ENCODE measurements around the gene PTPRN2. TPM values are rescaled to one million over a fixed set of nuclear protein-coding genes. Genes with fewer than 3 reads are reported as not detected.
"Not testable (repeated sequence)": the region's sequence is repeated elsewhere in the genome, so short reads cannot be mapped to it uniquely, and the experiment has no call there.

The PTPRN2 gene
- total RNA-seq, 1 experiment from 2014 or later = 0.11 TPM

DNA sequence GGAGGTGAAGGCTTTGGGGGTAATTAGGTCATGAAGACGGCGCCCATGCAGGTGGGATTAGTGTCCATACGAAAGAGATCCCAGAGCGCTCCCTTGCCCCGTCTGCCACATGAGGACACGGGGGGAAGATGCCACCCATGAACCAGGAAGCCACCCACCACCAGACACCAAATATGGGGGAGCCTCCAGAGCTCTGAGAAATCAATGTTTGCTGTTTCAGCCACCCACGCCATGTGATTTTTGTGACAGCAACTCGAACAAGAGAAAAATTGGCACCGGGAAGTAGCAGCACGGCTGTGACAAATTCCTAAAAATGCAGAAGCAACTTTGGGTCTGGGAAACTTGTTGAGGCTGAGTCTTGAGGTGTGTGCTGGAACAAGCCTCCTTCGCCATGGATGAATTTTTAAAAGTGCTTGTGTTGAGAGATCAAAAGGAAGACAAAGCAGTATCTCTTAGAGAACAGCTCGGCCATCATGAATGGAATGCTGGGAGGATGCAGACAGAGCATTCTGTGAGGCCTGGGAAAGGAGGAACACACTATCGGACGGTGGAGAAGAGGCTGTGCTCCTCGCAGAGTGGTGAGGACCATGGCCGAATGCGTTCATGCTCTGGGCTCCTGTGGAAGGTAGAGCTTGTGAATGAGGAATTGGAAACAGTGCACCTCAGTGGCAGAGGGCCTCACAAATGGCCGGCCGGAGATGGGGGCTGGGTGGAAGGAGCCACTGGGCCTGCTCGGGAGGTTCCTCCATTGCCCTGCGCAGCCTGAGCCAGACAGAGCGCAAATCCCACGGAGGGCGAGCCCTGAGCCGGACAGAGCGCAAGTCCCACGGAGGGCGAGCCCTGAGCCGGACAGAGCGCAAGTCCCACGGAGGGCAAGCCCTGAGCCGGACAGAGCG, 277.5 kb downstream of the PTPRN2 start:
- CTCF ChIA-PET = no interaction called here
- no peak for TF ChIP-seq EZH2 (IDR thresholded peaks at IDR 0.05; ENCODE audit: borderline replicate concordance, low read depth, low read length, poor library complexity, severe bottlenecking)
- TF ChIP-seq, protein P1, sequence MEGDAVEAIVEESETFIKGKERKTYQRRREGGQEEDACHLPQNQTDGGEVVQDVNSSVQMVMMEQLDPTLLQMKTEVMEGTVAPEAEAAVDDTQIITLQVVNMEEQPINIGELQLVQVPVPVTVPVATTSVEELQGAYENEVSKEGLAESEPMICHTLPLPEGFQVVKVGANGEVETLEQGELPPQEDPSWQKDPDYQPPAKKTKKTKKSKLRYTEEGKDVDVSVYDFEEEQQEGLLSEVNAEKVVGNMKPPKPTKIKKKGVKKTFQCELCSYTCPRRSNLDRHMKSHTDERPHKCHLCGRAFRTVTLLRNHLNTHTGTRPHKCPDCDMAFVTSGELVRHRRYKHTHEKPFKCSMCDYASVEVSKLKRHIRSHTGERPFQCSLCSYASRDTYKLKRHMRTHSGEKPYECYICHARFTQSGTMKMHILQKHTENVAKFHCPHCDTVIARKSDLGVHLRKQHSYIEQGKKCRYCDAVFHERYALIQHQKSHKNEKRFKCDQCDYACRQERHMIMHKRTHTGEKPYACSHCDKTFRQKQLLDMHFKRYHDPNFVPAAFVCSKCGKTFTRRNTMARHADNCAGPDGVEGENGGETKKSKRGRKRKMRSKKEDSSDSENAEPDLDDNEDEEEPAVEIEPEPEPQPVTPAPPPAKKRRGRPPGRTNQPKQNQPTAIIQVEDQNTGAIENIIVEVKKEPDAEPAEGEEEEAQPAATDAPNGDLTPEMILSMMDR (conservative IDR thresholded peaks at IDR 0.05; ENCODE audit: low read depth, low read length) = no peak
- no peak overlapping the region for H3K27ac ChIP-seq (ENCODE audit: low read depth, low read length, poor library complexity, severe bottlenecking)
- intact Hi-C loops (cut with micrococcal nuclease; ENCODE audit: unreplicated experiment) = no loop called here
- DNase-seq (ENCODE audit: low spot score) = no peak
- H3K4me3 ChIP-seq (ENCODE audit: low read depth, low read length, poor library complexity, severe bottlenecking) = no peak overlapping the region
- peaks cover 38% of the 10 kb centered on the region for H3K9me3 ChIP-seq (ENCODE audit: low read depth, low read length, poor library complexity, severe bottlenecking)
- no peaks in the 10 kb centered on the region for H3K4me1 ChIP-seq (ENCODE audit: insufficient read depth, low read length, poor library complexity, severe bottlenecking)
- no peaks in the 10 kb centered on the region for H3K27me3 ChIP-seq (replicated peaks; ENCODE audit: insufficient read depth, low read depth, low read length, poor library complexity)
- POLR2A ChIA-PET (ENCODE audit: low non-redundant PET) = no interaction called here
- no peaks in the 10 kb centered on the region for H3K36me3 ChIP-seq (ENCODE audit: insufficient read depth, low read length, poor library complexity, severe bottlenecking)
- BruUV-seq (replicated peaks) = no TSS peak

DNA sequence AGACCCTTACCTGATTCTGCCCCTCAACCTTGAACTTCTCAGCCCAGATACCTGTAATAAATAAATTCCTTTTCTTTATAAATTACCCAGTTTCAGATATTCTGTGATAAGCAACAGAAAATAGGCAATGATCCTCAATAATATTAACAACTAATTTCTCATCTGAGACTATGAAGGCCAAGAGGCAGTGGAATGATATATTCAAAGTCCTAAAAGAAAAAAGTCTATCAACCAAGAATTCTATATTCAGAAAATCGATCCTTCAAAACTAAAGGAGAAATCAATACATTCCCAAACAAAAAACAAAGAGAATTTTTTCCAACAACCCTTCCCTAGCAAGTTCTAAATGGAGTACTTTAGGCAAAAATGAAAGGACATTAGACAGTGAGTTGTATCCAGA, 279.6 kb downstream of the PTPRN2 start:
- Histone ChIP-seq H3K27ac (ENCODE audit: low read depth, low read length, poor library complexity, severe bottlenecking) (no peak overlapping the region), H3K27me3 (replicated peaks; ENCODE audit: insufficient read depth, low read depth, low read length, poor library complexity) (no peaks in the 10 kb centered on the region), H3K9me3 (ENCODE audit: low read depth, low read length, poor library complexity, severe bottlenecking) (peaks cover 28% of the 10 kb centered on the region), H3K36me3 (ENCODE audit: insufficient read depth, low read length, poor library complexity, severe bottlenecking) (no peaks in the 10 kb centered on the region), H3K4me1 (ENCODE audit: insufficient read depth, low read length, poor library complexity, severe bottlenecking) (no peaks in the 10 kb centered on the region), H3K4me3 (ENCODE audit: low read depth, low read length, poor library complexity, severe bottlenecking) (no peak overlapping the region)
- no TSS peak for BruUV-seq (replicated peaks)
- no peak for DNase-seq (ENCODE audit: low spot score)
- ChIA-PET CTCF (no interaction called here), POLR2A (ENCODE audit: low non-redundant PET) (no interaction called here)
- intact Hi-C loops (cut with micrococcal nuclease; ENCODE audit: unreplicated experiment) = no loop called here
- no peak for TF ChIP-seq EZH2 (IDR thresholded peaks at IDR 0.05; ENCODE audit: borderline replicate concordance, low read depth, low read length, poor library complexity, severe bottlenecking)
- TF ChIP-seq, protein P1 (conservative IDR thresholded peaks at IDR 0.05; ENCODE audit: low read depth, low read length) = no peak

DNA sequence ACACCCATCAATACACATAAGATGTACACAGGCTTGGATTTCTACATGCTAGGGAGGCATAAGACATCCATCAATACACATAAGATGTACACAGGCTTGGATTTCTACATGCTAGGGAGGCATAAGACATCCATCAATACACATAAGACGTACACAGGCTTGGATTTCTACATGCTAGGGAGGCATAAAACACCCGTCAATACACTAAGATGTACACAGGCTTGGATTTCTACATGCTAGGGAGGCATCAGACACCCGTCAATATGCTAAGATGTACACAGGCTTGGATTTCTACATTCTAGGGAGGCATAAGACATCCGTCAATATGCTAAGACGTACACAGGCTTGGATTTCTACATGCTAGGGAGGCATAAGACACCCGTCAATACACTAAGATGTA, 283.6 kb downstream of the PTPRN2 start:
- CTCF ChIA-PET; DNase-seq (ENCODE audit: low spot score); H3K36me3 ChIP-seq (ENCODE audit: insufficient read depth, low read length, poor library complexity, severe bottlenecking); H3K27me3 ChIP-seq (replicated peaks; ENCODE audit: insufficient read depth, low read depth, low read length, poor library complexity); H3K4me1 ChIP-seq (ENCODE audit: insufficient read depth, low read length, poor library complexity, severe bottlenecking); H3K4me3 ChIP-seq (ENCODE audit: low read depth, low read length, poor library complexity, severe bottlenecking); POLR2A ChIA-PET (ENCODE audit: low non-redundant PET); intact Hi-C loops (cut with micrococcal nuclease; ENCODE audit: unreplicated experiment); BruUV-seq (replicated peaks); H3K27ac ChIP-seq (ENCODE audit: low read depth, low read length, poor library complexity, severe bottlenecking): not testable (repeated sequence)
- H3K9me3 ChIP-seq (ENCODE audit: low read depth, low read length, poor library complexity, severe bottlenecking) = peaks cover 12% of the 10 kb centered on the region

DNA sequence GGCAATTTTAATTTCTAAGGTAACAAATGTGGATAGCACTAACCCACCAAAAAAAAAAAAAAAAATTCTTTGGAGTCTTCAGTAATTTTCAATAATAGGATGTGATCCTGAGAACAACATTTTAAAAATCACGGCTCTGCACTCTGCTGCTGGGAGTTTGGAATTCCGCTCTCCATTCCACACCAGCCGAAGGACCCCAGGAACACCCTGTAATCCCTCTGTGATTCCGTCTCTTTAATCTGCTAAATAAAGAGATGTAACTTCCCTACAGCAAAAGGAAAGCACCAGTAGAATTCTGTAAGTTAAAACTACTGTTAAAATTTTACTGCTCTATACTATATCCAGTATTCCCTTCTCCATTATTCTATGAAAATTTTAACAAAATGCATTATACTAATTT, 284.5 kb downstream of the PTPRN2 start:
- ChIA-PET CTCF (no interaction called here), POLR2A (ENCODE audit: low non-redundant PET) (no interaction called here)
- DNase-seq (ENCODE audit: low spot score) = no peak
- peaks cover 10% of the 10 kb centered on the region for H3K9me3 ChIP-seq (ENCODE audit: low read depth, low read length, poor library complexity, severe bottlenecking)
- H3K36me3 ChIP-seq (ENCODE audit: insufficient read depth, low read length, poor library complexity, severe bottlenecking) = no peaks in the 10 kb centered on the region
- TF ChIP-seq, protein P1 (conservative IDR thresholded peaks at IDR 0.05; ENCODE audit: low read depth, low read length) = no peak
- TF ChIP-seq EZH2 (IDR thresholded peaks at IDR 0.05; ENCODE audit: borderline replicate concordance, low read depth, low read length, poor library complexity, severe bottlenecking) = no peak
- H3K27ac ChIP-seq (ENCODE audit: low read depth, low read length, poor library complexity, severe bottlenecking) = no peak overlapping the region
- BruUV-seq (replicated peaks) = no TSS peak
- H3K4me1 ChIP-seq (ENCODE audit: insufficient read depth, low read length, poor library complexity, severe bottlenecking) = no peaks in the 10 kb centered on the region
- H3K27me3 ChIP-seq (replicated peaks; ENCODE audit: insufficient read depth, low read depth, low read length, poor library complexity) = peaks cover 3% of the 10 kb centered on the region
- intact Hi-C loops (cut with micrococcal nuclease; ENCODE audit: unreplicated experiment) = no loop called here
- no peak overlapping the region for H3K4me3 ChIP-seq (ENCODE audit: low read depth, low read length, poor library complexity, severe bottlenecking)

Measured in A673 (cell line).